ENCODE results near the gene AMPD2.

The AMPD2 gene

DNA sequence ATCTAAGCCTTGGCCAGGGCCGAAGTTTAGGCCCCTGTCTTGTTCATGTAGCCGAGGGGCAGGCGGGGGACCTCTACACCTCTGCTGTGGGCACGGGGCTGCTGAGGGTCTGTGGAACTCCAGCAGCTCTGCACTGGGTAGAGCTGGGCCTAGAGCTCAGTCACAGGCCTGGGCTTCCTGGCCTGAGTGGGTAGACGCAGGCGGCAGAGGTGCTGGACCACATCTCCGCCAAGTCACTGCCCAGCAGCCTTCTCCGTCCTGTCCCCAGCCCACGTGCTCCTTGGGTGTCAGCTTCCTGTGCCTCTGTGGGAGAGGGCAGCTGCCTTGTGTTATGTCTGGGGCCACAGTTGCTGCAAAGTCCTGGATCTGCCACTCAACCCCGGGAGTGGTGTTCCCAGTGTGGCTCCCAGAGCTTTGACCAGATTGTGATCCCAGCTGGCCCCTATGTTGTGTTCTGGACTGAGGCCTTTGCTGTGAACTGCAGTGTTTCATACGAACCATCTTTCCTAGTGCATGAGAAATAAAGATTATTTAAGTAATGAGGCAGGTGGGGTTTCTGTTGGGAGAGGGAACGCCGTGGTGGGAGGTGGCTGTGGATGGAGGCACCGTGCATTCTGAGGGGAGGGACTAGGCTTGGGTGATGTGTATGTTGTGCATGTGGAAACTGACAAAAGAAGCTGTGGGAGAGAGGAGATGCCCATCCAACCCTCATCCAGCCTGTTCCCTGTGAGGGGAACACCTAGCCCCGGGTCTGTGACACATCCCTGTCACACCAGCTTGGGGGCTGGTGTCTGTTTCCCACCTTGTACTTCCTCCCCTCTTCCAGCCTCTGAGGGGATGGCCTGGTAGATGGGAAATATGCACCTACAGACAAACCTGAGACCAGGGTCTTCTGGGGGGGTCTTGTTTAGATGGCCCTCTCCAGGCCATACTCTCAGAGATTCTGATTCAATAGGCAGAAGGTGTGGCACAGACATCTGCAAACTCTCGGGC lies 12.2 kb downstream of the AMPD2 start:
- no peak for DNase-seq

DNA sequence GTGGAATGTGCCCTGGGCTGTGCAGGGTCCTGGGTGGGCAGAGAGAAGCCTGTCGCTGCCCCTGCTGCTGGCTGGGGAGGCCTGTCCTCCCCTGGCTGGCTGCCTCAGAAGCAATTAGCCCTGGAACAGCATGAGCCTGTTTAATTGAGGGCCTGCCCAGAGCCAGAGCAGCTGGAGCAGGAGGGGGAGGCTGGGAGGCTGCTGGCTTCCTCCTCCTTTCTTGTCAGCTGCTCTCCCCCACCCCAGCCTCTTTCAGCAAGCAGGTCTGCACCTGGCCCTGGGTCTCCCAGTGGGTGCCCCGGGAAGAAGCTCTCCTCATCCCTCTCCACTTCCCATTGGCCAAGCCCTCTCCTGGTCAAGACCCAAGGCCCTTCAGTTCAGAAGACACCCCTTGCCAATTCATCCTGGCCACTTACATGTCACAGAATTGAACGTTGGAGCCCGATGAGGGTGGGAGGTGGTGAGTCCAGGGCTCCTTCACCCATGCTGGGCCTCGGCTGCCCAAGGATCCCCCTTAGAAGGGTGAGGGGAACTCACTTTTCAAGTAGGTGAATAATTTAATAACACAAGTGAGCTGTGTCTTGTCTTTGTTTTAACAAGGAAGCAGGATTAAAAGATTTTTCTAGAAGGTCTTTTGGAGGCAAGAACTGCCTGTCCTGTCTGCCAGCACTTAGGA lies 13.2 kb downstream of the AMPD2 start:
- DNase-seq = no peak

DNA sequence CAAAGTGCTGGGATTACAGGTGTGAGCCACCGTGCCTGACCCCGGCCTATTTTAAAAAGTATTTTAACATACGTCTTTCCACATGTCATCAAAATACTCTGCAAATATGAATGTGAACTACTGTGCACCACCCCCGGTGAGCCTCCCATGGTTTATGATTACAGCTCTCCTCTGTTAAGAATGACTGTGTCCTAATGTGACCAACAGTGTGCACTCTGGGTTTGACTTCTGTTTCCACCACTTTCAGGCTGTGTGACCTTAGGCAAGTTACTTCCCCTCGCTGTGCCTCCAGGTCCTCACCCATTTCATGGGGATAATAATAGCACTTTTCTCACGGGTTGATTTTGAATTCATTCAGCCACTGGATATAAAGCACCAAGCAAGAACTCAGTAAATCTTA lies 14.7 kb downstream of the AMPD2 start:
- DNase-seq = no peak

DNA sequence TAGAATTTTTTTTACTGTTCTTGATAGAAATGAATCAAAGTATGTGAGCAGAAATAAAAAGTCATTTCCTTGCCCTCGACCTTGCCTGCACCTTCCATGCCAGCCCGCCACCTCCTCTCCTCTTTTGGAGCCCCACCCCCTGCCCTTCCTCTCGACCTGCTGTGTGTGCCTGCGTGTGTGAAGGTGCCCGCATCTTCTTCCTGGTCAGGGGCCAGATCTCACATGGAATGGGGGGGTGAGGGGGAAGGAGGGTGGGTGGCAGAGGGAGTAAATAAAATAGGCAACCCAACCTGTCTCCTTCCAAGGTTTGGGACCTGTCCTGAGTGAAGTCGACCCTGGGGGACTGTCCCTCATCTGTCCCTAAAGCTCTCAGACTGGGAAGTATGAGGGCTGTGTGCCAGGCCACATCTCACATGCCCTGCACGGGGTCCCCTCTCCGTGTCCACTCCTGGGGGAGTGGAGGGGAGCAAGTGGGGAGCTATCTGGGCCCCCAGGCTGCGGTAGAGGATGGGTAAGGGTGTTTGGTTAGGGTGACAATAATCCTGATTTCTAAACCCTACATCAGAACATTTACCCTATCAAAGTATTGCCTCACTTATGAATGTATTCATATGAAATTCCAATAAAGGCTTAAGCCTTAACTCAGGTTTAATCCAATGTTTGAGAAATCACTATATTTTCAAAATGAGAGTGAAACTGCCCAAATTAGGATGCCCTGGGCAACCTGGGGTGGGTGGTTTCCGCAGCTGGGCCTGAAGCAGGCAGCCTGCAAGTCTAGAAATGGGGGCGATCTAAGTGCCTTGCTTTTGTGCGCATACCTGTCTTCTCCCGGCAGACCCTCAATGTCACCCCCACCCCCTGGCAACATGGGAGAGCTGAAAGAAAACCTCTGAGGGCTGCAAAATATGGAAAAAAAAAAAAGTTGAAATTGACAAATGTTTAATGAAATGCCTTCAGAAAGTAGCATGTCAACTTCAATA lies 15.4 kb downstream of the AMPD2 start:
- no peak for DNase-seq

DNA sequence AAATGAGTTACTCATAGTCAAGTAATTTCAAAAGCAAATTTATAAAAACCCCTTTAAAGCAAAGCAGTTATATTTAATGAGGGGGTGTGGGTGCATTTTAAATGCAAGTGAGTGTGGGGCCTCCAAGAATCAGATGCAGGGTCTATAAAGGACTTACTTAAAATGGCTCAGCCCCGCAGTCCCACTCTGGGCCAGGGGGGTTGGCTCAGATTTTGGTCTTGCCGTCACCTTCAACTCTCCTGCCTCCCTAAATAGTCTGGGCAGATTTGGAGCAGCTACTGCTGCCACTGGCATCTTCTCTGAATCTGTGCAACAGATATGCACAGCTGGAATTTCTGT lies 16.2 kb downstream of the AMPD2 start:
- DNase-seq = no peak

DNA sequence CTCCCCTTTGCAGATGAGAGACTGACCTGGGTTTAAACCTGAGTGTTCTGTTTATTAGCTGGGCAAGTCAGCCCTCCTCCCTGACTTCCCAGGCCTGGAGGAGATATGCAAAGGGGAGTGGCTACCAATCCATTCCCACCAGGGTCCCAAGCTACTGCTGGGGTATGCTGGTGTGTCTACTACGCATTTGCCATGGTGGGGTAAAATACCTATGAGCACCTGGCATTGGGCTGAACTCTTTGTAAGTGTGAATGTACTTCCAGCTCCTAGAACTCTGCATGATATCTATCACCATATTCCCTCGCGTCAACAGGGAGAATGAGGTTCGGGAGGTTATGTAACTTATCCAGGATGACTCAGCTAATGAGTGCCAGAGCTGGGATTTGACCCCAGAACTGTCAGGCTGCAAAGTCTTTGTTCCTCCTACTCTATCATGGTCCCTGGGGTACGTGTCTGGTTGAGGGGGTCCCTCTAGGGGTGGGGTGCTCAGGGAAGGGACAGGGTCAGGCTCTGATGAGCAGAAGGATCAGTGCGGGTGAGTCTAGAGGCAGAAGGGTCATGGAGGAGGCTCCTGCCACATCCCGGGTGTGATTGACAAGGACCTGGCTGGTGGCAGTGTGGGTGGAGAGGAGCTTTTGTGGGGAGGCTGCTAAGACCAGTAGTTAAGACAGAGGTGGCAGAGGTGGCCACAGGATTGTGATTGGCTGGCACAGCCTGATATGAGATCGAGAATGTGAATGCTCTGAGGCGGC lies 16.7 kb downstream of the AMPD2 start:
- no peak for DNase-seq

DNA sequence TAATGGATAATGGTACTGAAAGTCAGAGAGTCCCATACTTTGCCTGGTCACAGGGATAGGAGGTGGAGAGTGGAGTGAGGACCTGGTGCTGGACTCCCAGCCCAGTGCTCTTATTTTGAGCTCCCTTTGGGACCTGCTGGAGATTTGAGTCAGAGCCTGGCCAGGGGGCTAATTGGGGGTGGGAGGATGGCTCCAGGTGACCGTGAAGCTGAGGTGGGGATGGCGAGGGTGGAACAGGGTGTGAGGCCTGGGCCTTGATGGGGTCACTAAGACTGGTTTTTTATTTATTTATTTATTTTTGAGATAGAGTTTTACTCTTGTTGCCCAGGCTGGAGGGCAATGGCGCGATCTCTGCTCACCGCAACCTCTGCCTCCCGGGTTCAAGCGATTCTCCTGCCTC lies 17.8 kb downstream of the AMPD2 start:
- no peak for DNase-seq

DNA sequence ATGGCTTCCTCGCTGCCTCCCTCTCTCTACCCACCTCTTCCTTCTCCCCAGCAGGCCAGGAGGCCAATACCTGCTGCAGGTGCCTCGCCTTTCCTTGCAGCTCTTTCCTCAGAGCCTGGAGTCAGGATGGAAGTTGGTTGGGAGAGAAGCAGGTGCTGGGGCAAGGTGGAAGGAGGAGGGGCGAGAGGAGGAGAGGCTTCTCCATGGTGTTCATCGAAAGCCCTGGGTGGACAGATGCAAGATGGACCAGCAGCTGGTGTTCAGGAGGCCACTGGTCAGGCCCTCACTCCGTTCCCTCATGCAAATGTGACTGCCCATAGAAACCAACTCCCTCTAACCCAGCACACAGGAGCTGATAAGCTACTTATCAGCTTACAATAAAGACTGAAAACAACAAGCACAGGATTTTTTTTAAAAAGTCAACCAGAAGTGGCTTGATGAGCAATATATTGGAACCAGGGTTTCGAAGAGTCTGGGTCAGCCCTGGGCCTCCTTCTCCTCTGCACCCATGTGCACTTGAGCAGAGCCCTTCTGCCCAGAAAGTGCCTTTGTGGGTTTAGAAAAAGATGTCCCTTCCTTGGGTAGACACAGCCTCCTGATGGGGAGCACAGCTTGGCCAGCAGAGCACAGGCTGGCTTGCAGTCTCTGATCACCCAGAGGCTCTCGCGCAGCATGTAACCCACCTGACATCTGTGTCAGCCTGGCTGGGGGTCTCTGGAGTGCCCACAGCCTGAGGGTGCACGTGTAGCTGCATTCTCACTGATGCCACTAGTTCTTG lies 19.6 kb downstream of the AMPD2 start:
- DNase-seq = no peak

DNA sequence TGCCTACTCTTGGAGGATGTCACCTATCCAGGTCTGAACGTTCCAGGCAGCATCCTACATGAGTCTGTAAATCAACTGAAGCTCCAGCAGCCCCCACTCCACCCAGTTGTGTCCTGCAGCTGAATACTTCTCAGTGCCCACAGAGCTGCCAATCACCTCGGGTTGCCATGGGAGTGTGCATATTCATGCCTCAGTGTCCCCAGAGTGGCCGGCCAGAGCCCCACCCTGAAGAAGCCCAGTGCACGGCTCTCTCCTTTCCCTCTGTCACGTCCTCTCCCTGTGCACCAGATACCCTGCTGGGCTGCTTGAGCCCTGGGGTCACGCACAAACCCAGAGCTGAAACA lies 20.2 kb downstream of the AMPD2 start:
- no peak for DNase-seq

DNA sequence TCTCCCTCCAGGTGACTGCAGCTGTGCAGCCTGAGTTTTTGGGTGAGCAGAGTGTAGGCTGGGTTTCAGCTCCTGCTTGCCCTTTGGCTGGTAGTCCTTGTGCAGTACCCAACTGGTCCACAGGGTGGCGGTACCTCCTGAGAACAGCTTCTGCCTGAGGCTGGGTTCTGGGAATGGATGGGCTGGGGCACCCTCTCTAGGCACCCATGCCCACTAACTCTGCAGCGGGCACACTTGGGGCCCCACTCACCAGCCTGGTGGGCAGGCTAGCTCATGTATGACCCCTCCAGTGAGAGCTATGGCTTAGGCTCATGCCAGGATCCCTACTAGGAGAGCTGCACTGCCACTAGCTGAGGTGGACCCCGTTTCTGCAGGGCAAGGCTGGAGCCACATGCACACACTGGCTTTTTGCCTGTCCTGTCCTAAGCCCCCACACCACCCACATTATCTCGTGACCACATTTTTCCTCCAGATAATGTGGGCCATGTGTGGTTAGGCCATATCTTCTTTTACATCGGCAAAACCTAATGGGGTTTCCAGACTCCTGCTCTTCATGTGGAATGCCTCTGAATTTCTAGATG lies 20.7 kb downstream of the AMPD2 start:
- DNase-seq = peak; percentile 54

DNA sequence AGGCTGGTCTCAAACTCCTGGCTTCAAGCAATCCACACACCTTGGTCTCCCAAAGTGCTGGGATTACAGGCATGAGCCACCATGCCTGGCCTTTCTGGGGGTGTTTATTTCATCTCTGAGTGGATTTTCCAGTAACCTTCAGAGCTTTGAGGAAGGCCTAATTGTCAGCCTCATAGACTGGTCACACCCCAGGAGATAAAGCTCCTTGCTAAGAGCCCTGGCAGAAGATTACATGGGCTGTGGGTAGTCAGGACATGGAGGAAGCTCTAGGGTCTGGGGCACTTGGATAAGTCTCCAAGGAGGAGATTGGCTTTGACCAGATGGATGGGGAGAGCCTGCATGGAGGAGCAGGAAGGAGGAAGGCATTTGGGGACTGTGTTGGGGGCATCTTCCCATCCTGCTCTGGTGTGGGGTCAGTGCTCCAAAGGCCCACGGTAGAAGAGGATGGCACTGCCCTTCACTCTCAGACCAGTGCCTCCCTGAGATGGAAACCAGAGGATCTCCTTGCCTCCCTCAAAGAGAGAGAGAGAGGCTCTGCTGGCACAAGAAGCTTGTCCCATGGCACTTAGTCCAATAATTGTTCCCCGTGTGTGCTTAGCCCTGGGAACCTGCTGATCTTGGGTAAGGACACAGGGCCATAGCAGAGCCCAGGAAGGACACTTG lies 21.6 kb downstream of the AMPD2 start:
- DNase-seq = no peak

DNA sequence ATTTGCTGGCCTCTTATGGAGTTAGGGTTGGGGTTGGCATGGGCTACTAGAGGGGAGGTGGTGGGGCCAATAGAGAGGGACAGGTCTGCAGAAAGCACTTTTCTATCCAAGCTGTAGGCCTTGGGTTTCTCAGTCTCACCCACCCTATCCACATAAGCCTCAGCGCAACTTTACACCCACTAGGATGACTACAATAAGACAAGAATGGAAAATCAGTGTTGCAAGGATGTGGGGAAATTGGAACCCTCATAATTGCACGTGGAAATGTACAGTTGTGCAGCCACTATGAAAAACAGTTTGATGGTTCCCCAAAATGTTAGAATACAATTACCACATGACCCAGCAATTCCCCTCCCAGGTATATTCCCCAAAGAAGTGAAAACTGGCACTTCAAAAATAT lies 22.2 kb downstream of the AMPD2 start:
- DNase-seq = no peak

DNA sequence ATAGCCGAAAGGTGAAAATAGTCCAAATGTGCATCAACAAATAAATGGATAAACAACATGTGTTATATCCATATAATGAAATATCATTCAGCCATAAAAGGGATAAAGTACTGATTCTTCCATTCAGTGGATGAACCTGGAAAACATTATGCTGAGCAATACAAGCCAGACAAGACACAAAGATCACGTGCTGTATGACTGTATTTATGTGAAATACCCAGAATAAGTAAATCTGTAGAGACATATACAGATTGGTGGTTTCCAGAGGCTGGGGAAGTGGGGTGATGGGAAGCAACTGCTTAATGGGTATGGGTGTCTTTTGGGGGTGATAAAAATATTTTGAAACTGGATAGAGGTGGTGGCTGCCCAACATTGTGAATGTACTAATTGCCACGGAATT lies 23.0 kb downstream of the AMPD2 start:
- DNase-seq = no peak

DNA sequence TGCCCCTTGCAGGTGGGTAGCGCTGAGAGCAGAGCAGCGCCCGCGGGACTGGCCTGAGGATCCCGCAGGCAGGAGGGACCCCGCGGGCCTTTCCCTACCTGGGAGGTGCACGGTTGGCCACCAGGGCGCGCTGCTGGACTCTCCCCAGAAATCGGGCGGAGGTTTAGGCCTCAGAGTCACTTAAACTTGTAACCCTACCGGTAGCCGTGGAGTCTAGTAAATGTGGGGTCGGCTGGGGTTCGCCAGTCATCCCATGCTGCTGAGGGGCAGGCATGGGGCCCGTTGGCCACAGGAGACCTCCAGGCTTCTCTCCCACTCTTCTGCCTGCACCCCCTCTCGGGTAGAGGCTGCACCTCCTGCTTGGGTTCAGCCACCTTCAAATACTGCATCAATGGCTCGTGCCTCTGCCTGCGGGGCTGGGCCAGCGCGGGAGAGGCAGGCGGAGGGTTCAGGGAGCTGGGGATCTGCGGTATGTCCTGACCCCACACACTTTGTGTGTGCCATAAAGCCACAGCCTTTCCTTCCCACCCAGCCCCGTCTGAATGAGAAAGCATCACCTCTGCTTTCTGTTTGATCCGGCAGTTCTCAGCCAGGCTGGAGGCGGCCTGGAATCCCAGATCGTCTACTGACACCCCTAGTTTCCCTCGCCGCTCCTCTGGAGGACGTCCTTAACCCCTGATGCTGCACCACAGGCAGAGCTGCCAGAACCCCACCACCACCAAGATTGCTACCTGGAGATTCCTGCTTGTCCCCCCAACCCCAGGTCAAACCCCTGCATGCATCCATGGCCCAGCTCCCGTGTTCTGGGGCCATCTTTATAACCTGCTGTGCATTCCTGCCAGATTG lies 24.0 kb downstream of the AMPD2 start:
- no peak for DNase-seq

DNA sequence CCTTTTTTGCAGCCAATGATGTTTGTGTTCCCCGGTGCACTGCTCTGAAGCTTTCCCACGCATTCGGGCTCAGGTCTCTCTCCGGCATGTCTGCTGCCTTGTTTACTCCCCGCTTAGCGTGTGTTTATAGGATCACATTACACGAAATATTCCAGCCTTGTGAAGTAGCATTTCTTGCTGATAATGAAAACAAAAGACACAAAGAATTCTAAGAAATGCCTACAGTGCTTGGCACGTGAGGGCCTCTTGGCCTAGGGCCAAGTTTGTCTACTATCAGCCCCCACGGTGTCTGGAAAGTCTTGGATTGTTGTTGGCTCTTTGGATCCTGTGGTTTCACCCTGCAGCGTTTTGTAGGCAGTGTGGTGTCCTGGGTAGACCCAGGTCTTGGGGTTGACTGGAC lies 25.0 kb downstream of the AMPD2 start:
- DNase-seq = no peak

DNA sequence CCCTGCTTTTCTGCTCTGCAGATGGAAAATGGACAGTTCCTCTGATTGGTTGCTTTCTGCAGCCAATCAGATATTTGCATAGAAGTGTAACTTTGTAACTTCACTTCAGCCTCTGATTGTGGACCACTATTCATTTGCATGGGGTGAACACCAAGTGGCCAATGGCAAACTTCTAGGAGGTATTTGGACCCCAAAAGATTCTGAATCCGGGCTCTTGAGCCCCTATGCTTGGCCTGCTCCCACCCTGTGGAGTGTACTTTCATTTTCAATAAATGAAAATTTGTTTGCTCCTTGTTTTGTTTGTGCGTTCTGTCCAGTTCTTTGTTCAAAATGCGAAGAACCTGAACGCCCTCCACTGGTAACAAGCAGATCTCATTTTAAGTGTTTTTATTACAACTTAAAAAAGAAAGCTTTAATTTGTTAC lies 29.9 kb downstream of the AMPD2 start:
- no peak for DNase-seq

DNA sequence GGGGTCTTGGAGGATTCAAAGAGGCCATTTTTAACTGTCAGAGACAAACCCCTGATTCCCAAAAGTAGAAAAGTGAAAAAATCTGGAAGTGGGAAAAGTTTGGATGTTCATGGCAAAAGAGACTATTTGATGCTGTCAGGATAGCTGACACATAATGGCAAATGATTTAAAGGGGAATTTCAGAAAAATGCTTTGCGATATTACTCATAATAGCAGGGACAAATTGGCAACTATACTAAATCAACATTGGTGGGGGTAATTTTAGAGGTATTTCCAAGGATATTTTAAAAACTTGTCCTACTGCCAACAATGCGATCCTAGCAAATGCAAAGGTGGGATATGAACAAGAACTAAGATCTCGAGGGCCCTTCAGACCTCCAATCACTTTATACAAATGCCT lies 31.0 kb downstream of the AMPD2 start:
- no peak for DNase-seq

DNA sequence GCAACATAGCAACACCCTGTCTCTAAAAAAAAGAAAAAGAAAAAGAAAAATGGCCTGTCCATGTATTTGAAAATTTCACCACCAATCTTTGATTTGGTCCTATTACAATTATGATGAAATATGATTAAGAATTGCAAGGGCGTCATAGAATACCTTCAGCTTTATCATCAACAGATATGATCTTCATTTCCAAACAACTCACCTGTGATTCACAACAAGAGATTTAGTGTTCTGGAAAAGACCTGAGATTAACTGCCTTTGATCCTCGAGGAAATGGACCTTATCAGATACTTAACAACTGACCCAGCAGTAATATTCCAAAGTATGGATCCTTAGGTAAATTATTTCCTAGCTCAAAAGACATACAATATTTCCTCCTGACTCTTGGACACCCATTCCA lies 32.8 kb downstream of the AMPD2 start:
- DNase-seq = no peak

DNA sequence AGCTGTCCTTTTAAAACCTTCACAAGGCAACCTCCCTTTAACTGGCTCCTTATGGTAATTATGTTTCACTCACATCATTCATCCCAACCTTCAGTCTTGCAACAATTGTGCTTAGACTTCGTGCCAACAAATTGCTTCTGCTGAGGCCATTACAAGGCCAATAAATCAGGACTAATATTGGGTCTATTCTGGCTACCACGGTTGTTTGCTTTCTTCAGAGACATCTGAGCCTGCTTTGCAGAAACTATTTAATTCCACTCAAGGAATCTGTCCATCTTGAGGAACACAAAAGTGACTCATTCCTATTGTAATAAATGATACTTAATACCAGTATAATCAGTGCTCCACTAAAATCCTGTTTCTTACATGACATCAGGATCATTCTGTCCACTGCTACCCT lies 33.7 kb downstream of the AMPD2 start:
- no peak for DNase-seq

DNA sequence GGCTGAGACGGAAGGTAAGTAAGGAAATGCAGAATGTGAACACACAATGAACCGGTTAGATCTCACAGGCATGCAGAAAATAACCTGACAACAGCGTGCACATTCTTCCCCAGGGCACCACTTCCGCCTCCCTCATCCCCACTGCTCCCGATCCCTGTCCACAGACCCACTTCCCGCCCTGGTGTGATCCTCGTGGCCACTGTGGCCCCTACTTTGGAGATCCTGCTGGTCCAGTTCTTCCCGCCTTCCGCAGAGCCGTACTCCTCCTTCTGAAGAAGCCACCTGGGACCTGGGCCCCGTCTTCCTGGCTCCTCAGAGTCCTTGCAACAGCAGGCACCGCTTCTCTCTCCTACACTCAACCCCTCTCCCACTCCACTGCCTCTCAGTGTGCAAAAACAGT lies 34.9 kb downstream of the AMPD2 start:
- no peak for DNase-seq
